Smooth muscle cell (in vitro differentiated cells): ENCODE measurements around the gene SLX1A. TPM values are rescaled to one million over a fixed set of nuclear protein-coding genes. Genes with fewer than 3 reads are reported as not detected.
"Not testable (repeated sequence)": the region's sequence is repeated elsewhere in the genome, so short reads cannot be mapped to it uniquely, and the experiment has no call there.

Experiments
- DNase-seq: peaks from one replicate; lab custom pipeline; 2025; ENCODE audit not compliant: unreplicated experiment; lab: John Stamatoyannopoulos, UW
- H2AFZ ChIP-seq: fragments of 200-600 bp; sonication (generic); 2 replicates; pipeline ENCODE4 v1.6.0; 2016; ENCODE audit warnings: antibody characterized with exemption, low read depth, mild to moderate bottlenecking
- H3F3A ChIP-seq: fragments of 200-600 bp; sonication (generic); 2 replicates; pipeline ENCODE4 v1.6.0; 2017; ENCODE audit warnings: antibody characterized with exemption, low read depth
- H3K27ac ChIP-seq: fragments of 200-600 bp; sonication (generic); 2 replicates; pipeline ENCODE4 v1.5.1; 2016; ENCODE audit warnings: low read depth, mild to moderate bottlenecking
- H3K27me3 ChIP-seq: fragments of 200-600 bp; sonication (generic); 2 replicates; pipeline ENCODE4 v1.6.1; 2016; ENCODE audit warnings: low read depth, mild to moderate bottlenecking
- H3K36me3 ChIP-seq: fragments of 200-600 bp; sonication (generic); 2 replicates; pipeline ENCODE4 v1.5.1; 2016; ENCODE audit warnings: low read depth
- H3K4me1 ChIP-seq: fragments of 200-600 bp; sonication (generic); 2 replicates; pipeline ENCODE4 v1.5.1; 2016; ENCODE audit warnings: low read depth
- H3K4me2 ChIP-seq: fragments of 200-600 bp; sonication (generic); 2 replicates; pipeline ENCODE4 v1.6.0; 2016; ENCODE audit warnings: mild to moderate bottlenecking
- H3K4me3 ChIP-seq: fragments of 200-600 bp; sonication (generic); 2 replicates; pipeline ENCODE4 v1.5.1; 2016; ENCODE audit warnings: mild to moderate bottlenecking
- H3K79me2 ChIP-seq: fragments of 200-600 bp; sonication (generic); 2 replicates; pipeline ENCODE4 v1.6.0; 2016; ENCODE audit warnings: low read depth, mild to moderate bottlenecking
- H3K9ac ChIP-seq: fragments of 200-600 bp; sonication (generic); 2 replicates; pipeline ENCODE4 v1.6.0; 2016; ENCODE audit warnings: low read depth
- H3K9me3 ChIP-seq: fragments of 200-600 bp; sonication (generic); replicated peaks from 2 replicates; pipeline ENCODE4 v1.5.1; 2016; ENCODE audit warnings: low read depth
- H4K20me1 ChIP-seq: fragments of 200-600 bp; sonication (generic); 2 replicates; pipeline ENCODE4 v1.6.0; 2016; ENCODE audit warnings: low read depth
- WGBS: methylation state at CpG from one replicate; pipeline ENCODE4 v1.1.7; 2016; ENCODE audit warnings: low lambda C conversion rate; 5-methylcytosine and 5-hydroxymethylcytosine counted together
- polyA plus RNA-seq: library from polyadenylated mRNA; unstranded; fragments of >200 nt; fragmentation: Nextera tagmentation; extraction: Ambion mirVana; gene quantifications from 2 replicates; pipeline ENCODE4 v1.2.1, GENCODE V29; 2016
- total RNA-seq: library from RNA; depleted of rRNA; stranded (reverse); fragments of >200 nt; gene quantifications from 2 replicates; pipeline ENCODE4 v1.2.3, GENCODE V29; 2014
- TF ChIP-seq, protein P1 (sequence below): fragments of 200-600 bp; sonication (generic); IDR thresholded peaks from 2 replicates; pipeline ENCODE4 v1.5.1; 2017; ENCODE audit warnings: borderline replicate concordance, mild to moderate bottlenecking, antibody characterized with exemption; ENCODE audit not compliant: insufficient read depth, poor library complexity, severe bottlenecking

SLX1A gene
- total and polyA plus RNA-seq, 2 experiments from 2014 or later, result 55.1 to 90.0 TPM

DNA sequence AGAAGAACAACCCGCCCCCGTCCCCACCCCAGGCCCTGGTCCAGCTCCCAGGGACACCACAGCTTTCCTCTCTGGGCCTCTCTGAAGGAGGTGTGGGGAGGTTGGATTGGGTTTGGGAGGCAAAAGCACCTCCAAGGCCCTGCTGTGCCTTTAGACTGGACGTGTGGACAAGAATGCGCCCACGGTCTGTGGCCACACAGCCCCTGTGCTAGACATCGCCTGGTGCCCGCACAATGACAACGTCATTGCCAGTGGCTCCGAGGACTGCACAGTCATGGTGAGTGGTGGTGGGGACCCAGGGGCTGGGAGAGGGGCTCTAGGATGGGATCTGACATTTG, 7.3 kb upstream of the SLX1A start:
- no peaks in the 10 kb centered on the region for H3K36me3 ChIP-seq
- no peak overlapping the region for H3K9ac ChIP-seq
- H3F3A ChIP-seq, result peaks cover 3% of the 10 kb centered on the region
- H3K79me2 ChIP-seq, result no peaks in the 10 kb centered on the region
- H2AFZ ChIP-seq, result no peak overlapping the region
- no peak for DNase-seq
- no peaks in the 10 kb centered on the region for H3K4me1 ChIP-seq
- H3K27me3 ChIP-seq, result no peaks in the 10 kb centered on the region
- H3K9me3 ChIP-seq, result no peaks in the 10 kb centered on the region
- TF ChIP-seq, protein P1, sequence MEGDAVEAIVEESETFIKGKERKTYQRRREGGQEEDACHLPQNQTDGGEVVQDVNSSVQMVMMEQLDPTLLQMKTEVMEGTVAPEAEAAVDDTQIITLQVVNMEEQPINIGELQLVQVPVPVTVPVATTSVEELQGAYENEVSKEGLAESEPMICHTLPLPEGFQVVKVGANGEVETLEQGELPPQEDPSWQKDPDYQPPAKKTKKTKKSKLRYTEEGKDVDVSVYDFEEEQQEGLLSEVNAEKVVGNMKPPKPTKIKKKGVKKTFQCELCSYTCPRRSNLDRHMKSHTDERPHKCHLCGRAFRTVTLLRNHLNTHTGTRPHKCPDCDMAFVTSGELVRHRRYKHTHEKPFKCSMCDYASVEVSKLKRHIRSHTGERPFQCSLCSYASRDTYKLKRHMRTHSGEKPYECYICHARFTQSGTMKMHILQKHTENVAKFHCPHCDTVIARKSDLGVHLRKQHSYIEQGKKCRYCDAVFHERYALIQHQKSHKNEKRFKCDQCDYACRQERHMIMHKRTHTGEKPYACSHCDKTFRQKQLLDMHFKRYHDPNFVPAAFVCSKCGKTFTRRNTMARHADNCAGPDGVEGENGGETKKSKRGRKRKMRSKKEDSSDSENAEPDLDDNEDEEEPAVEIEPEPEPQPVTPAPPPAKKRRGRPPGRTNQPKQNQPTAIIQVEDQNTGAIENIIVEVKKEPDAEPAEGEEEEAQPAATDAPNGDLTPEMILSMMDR, result no peak
- no peak overlapping the region for H3K4me3 ChIP-seq
- H3K27ac ChIP-seq, result no peak overlapping the region
- WGBS, result 98% methylated on average over 9 of the region's 9 CpGs
- H4K20me1 ChIP-seq, result no peaks in the 10 kb centered on the region
- H3K4me2 ChIP-seq, result no peak overlapping the region

- Histone ChIP-seq H3K9me3 (no peaks in the 10 kb centered on the region), H4K20me1 (no peaks in the 10 kb centered on the region), H3K4me2 (no peak overlapping the region), H3K36me3 (no peaks in the 10 kb centered on the region), H3K4me3 (no peak overlapping the region), H3K4me1 (no peaks in the 10 kb centered on the region), H3K27ac (no peak overlapping the region), H3K79me2 (no peaks in the 10 kb centered on the region), H3K9ac (no peak overlapping the region), H3K27me3 (no peaks in the 10 kb centered on the region), H2AFZ (no peak overlapping the region), H3F3A (peaks cover 3% of the 10 kb centered on the region)
- no peak for DNase-seq
- TF ChIP-seq, protein P1, result peak; percentile 55
- WGBS, result 68% methylated on average over 36 of the region's 36 CpGs
Observed at GRCh38 chr16:30186782-30187555, 6.7 kb upstream of the SLX1A start.

DNA sequence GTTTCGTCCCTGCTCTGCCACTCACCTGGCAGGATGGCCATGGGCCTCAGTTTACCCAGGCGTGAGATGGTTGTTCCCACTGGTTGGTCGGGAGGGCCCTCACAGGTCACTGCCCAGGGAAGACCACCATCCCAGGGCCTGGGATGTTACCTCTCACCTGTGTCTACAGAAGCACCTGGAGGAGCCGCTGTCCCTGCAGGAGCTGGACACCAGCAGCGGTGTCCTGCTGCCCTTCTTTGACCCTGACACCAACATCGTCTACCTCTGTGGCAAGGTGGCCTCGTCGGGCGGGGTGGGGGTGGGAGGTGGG, 6.2 kb upstream of the SLX1A start:
- Histone ChIP-seq H3K36me3 (no peaks in the 10 kb centered on the region), H4K20me1 (no peaks in the 10 kb centered on the region), H2AFZ (no peak overlapping the region), H3K4me3 (no peak overlapping the region), H3K4me2 (no peak overlapping the region), H3K9ac (no peak overlapping the region), H3K79me2 (no peaks in the 10 kb centered on the region), H3K9me3 (no peaks in the 10 kb centered on the region), H3K4me1 (no peaks in the 10 kb centered on the region), H3F3A (peaks cover 2% of the 10 kb centered on the region), H3K27ac (no peak overlapping the region), H3K27me3 (no peaks in the 10 kb centered on the region)
- no peak for DNase-seq
- TF ChIP-seq, protein P1, result no peak
- WGBS, result 76% methylated on average over 9 of the region's 9 CpGs

DNA sequence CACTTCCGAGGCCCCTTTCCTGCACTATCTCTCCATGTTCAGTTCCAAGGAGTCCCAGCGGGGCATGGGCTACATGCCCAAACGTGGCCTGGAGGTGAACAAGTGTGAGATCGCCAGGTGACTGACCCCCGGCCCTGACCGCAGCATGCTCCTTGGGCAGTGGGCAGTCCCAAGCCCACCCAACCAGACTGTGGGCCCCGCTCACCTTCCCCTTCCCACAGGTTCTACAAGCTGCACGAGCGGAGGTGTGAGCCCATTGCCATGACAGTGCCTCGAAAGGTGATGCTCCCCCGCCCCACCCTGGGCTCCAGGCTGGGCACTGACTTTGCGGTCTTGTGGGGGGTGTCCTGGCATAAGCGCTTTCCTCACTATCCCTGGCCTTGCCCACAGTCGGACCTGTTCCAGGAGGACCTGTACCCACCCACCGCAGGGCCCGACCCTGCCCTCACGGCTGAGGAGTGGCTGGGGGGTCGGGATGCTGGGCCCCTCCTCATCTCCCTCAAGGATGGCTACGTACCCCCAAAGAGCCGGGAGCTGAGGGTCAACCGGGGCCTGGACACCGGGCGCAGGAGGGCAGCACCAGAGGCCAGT, 5.6 kb upstream of the SLX1A start:
- no peak overlapping the region for H3K4me2 ChIP-seq
- no peak overlapping the region for H3K9ac ChIP-seq
- no peak for DNase-seq
- H3K27me3 ChIP-seq, result no peaks in the 10 kb centered on the region
- no peaks in the 10 kb centered on the region for H3K9me3 ChIP-seq
- H3F3A ChIP-seq, result no peaks in the 10 kb centered on the region
- TF ChIP-seq, protein P1, result no peak
- 96% methylated on average over 19 of the region's 23 CpGs for WGBS
- no peak overlapping the region for H3K27ac ChIP-seq
- no peaks in the 10 kb centered on the region for H4K20me1 ChIP-seq
- no peaks in the 10 kb centered on the region for H3K36me3 ChIP-seq
- H2AFZ ChIP-seq, result no peak overlapping the region
- no peak overlapping the region for H3K4me3 ChIP-seq
- no peaks in the 10 kb centered on the region for H3K79me2 ChIP-seq
- H3K4me1 ChIP-seq, result no peaks in the 10 kb centered on the region

- H3K27me3 ChIP-seq, H3F3A ChIP-seq, H4K20me1 ChIP-seq, H3K9me3 ChIP-seq, H3K4me1 ChIP-seq, H3K36me3 ChIP-seq, H3K4me3 ChIP-seq, DNase-seq, H3K9ac ChIP-seq, H3K27ac ChIP-seq, H3K79me2 ChIP-seq, H3K4me2 ChIP-seq, H2AFZ ChIP-seq: not testable (repeated sequence)
- 98% methylated on average over 6 of the region's 12 CpGs for WGBS
Observed at GRCh38 chr16:30191158-30191557, 2.5 kb upstream of the SLX1A start.
